Sciatic nerve (tissue), 2 donors: ENCODE results near the gene GUCY2C. TPM values are rescaled to one million over a fixed set of nuclear protein-coding genes. Genes with fewer than 3 reads are reported as not detected.

Source experiments
- ATAC-seq: fragments of 200-7000 bp; cut with Tn5 transposase; one replicate; pipeline ENCODE4 v1.9.1; 2020; ENCODE audit warnings: mild to moderate bottlenecking, moderate library complexity
- DNase-seq: peaks from one replicate; pipeline ENCODE4 v3.0.0-alpha.2; 2020; ENCODE audit warnings: low spot score
- intact Hi-C: fragments of 100-400 bp; cut with DNase I; formaldehyde crosslinking; loops from one replicate; pipeline ENCODE4 v1.14.2; 2022
- total RNA-seq: library from RNA; stranded (reverse); fragmentation: NEBNext Ultra II Directional; extraction: Animal tissue kit (Norgen Biotek cat#: 25700); gene quantifications from one replicate; pipeline ENCODE4 v1.2.1, GENCODE V29; 2021
- donor health status: DM: no; HTN: no; CAD: no.
- donor health status: DM: no; HTN: no; CAD: no.

GUCY2C gene
- total RNA-seq, 1 donor from 2014 or later, result not detected

- DNase-seq (no peak), ATAC-seq (no peak)
- intact Hi-C loops, result no loop called here
These were observed 107.0 kb downstream of the GUCY2C start for GRCh38 chr12:14589169-14590004.

- intact Hi-C loops, result no loop called here
- no peak for ATAC-seq
- DNase-seq, result no peak
These were observed 107.8 kb downstream of the GUCY2C start for GRCh38 chr12:14588571-14588970.

- no peak for ATAC-seq
- DNase-seq, result no peak
- intact Hi-C loops, result no loop called here
These were observed 117.8 kb downstream of the GUCY2C start for GRCh38 chr12:14578646-14579045.

GRCh38 chr12:14577344-14577743 is 119.1 kb downstream of the GUCY2C start:
- no peak for DNase-seq
- intact Hi-C loops, result no loop called here
- ATAC-seq, result no peak

- no peak for DNase-seq
- no peak for ATAC-seq
- intact Hi-C loops, result no loop called here
These were observed 119.5 kb downstream of the GUCY2C start for GRCh38 chr12:14576896-14577295.

GRCh38 chr12:14575585-14575984 is 120.8 kb downstream of the GUCY2C start:
- intact Hi-C loops, result no loop called here
- ATAC-seq (no peak), DNase-seq (no peak)

GRCh38 chr12:14573118-14573517 is 123.3 kb downstream of the GUCY2C start:
- ATAC-seq (no peak), DNase-seq (no peak)
- intact Hi-C loops, result no loop called here

GRCh38 chr12:14572401-14572800 is 124.0 kb downstream of the GUCY2C start:
- DNase-seq (no peak), ATAC-seq (no peak)
- intact Hi-C loops, result no loop called here

GRCh38 chr12:14571779-14572178 is 124.6 kb downstream of the GUCY2C start:
- DNase-seq (no peak), ATAC-seq (no peak)
- intact Hi-C loops, result no loop called here

GRCh38 chr12:14570231-14570630 is 126.2 kb downstream of the GUCY2C start:
- no peak for DNase-seq
- no peak for ATAC-seq

GRCh38 chr12:14567351-14568162 is 128.8 kb downstream of the GUCY2C start, which contains the start of gene PLBD1:
Gene PLBD1 (minus strand): TSS chr12:14567883. CDS start chr12:14567696, 187 bp downstream.
- intact Hi-C loops, result no loop called here
- peak; percentile 91 for ATAC-seq
- peak; percentile 75 for DNase-seq

More at GRCh38 chr12:14570231-14570630, 126.2 kb downstream of the GUCY2C start:
- intact Hi-C loops, result no loop called here

GRCh38 chr12:14564336-14564959 is 132.0 kb downstream of the GUCY2C start:
- no peak for ATAC-seq
- no peak for DNase-seq
- intact Hi-C loops, result no loop called here

GRCh38 chr12:14563046-14563445 is 133.4 kb downstream of the GUCY2C start:
- ATAC-seq (no peak), DNase-seq (no peak)
- intact Hi-C loops, result no loop called here

Other genes starting within 250 kb of the GUCY2C start
- gene PLBD1, start 128.7 kb downstream of the GUCY2C start, total RNA-seq, result 17.1 TPM
- gene WBP11, start 106.9 kb upstream of the GUCY2C start, total RNA-seq, result 63.8 TPM
- 2.3 TPM for gene C12orf60, start 107.1 kb upstream of the GUCY2C start, total RNA-seq
- 21.0 TPM for gene SMCO3, start 117.6 kb upstream of the GUCY2C start, total RNA-seq
- gene ART4, start 146.9 kb upstream of the GUCY2C start, total RNA-seq, result 0.80 TPM
- 1,381 TPM for gene MGP, start 189.3 kb upstream of the GUCY2C start, total RNA-seq
- 1.0 TPM for gene ERP27, start 241.9 kb upstream of the GUCY2C start, total RNA-seq